SK-N-SH (cell line): ENCODE data around the gene OTOP1.

ENCODE experiments used
- CHD2 ChIP-seq: fragments of 150-350 bp; IDR thresholded peaks from 2 replicates; pipeline ENCODE4 v1.6.1; 2018; ENCODE audit warnings: low read length; ENCODE audit not compliant: partially characterized antibody
- EP300 ChIP-seq, 2 experiments: IDR thresholded peaks; 2 replicates each; pipeline versions ENCODE4 v1.4.0 to v1.6.1; 2012; ENCODE audit warnings: borderline replicate concordance in 1 of 2, low read depth in 1 of 2, low read length in 1 of 2
- EZH2phosphoT487 ChIP-seq: fragments of 200-600 bp; sonication (generic); IDR thresholded peaks from 2 replicates; pipeline ENCODE4 v1.6.1; 2017; ENCODE audit warnings: low read depth, mixed run types, mild to moderate bottlenecking, antibody characterized with exemption, moderate library complexity, borderline replicate concordance
- FOXJ3 ChIP-seq: sonication (generic); formaldehyde crosslinking; IDR thresholded peaks from 2 replicates; pipeline ENCODE4 v1.5.1; 2020; ENCODE audit warnings: mild to moderate bottlenecking, missing genetic modification reagents
- PBX3 ChIP-seq: IDR thresholded peaks from 2 replicates; pipeline ENCODE4; 2012
- RAD21 ChIP-seq: IDR thresholded peaks from 2 replicates; pipeline ENCODE4 v1.6.1; 2012; ENCODE audit warnings: mild to moderate bottlenecking, low read length
- SIN3A ChIP-seq: IDR thresholded peaks from 2 replicates; pipeline ENCODE4 v1.6.1; 2012; ENCODE audit warnings: low read depth, mild to moderate bottlenecking, low read length, moderate library complexity, borderline replicate concordance
- TAF1 ChIP-seq: IDR thresholded peaks from 2 replicates; pipeline ENCODE4 v1.6.1; 2012; ENCODE audit warnings: low read depth, mild to moderate bottlenecking, low read length, moderate library complexity, borderline replicate concordance
- TEAD4 ChIP-seq: IDR thresholded peaks from 2 replicates; pipeline ENCODE4 v1.4.0; 2012; ENCODE audit warnings: mild to moderate bottlenecking, borderline replicate concordance; ENCODE audit not compliant: insufficient read depth
- TF ChIP-seq, protein P1 (sequence below): fragments of 200-600 bp; sonication (generic); IDR thresholded peaks from 2 replicates; pipeline ENCODE4 v1.6.1; 2017; ENCODE audit warnings: antibody characterized with exemption, mild to moderate bottlenecking, moderate library complexity
- TF ChIP-seq, protein P2 (sequence below): fragments of 150-350 bp; IDR thresholded peaks from 2 replicates; pipeline ENCODE4 v1.6.1; 2017; ENCODE audit warnings: antibody characterized with exemption, low read length, low read depth, borderline replicate concordance
- TF ChIP-seq, protein P3 (sequence below): IDR thresholded peaks from 2 replicates; pipeline ENCODE4 v1.4.0; 2012; ENCODE audit warnings: low read depth

DNA sequence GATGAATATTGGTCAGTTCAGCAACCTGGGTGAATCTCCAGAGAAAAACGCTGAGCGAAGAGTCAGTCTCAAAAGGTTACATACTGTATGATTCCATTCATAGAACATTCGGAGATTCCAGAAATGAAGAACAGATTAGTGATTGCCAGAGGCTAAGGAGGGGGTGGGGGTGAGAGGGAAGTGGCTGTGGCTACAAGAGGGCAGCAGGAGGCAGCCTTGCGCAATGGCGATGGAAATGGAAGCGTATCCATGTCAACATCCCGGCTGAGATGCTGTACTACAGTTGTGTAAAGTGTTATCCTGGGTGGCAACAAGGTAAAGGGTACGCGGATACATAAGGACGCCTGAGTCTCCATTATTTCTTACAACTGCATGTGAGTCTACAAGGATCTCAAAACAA is 45.2 kb upstream of the OTOP1 start:
- TF ChIP-seq, protein P1, sequence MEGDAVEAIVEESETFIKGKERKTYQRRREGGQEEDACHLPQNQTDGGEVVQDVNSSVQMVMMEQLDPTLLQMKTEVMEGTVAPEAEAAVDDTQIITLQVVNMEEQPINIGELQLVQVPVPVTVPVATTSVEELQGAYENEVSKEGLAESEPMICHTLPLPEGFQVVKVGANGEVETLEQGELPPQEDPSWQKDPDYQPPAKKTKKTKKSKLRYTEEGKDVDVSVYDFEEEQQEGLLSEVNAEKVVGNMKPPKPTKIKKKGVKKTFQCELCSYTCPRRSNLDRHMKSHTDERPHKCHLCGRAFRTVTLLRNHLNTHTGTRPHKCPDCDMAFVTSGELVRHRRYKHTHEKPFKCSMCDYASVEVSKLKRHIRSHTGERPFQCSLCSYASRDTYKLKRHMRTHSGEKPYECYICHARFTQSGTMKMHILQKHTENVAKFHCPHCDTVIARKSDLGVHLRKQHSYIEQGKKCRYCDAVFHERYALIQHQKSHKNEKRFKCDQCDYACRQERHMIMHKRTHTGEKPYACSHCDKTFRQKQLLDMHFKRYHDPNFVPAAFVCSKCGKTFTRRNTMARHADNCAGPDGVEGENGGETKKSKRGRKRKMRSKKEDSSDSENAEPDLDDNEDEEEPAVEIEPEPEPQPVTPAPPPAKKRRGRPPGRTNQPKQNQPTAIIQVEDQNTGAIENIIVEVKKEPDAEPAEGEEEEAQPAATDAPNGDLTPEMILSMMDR = peak; percentile 32
- TF ChIP-seq EP300 (IDR thresholded peaks at IDR 0.05; ENCODE audit: borderline replicate concordance in 1 of 2, low read depth in 1 of 2, low read length in 1 of 2) (no peak), PBX3 (no peak), SIN3A (no peak), EZH2phosphoT487 (no peak), TAF1 (no peak), TEAD4 (no peak), CHD2 (no peak), FOXJ3 (CRISPR knock-in tag) (no peak), RAD21 (peak; percentile 3; the same call in 1 of the 2 replicates)
- TF ChIP-seq, protein P2, sequence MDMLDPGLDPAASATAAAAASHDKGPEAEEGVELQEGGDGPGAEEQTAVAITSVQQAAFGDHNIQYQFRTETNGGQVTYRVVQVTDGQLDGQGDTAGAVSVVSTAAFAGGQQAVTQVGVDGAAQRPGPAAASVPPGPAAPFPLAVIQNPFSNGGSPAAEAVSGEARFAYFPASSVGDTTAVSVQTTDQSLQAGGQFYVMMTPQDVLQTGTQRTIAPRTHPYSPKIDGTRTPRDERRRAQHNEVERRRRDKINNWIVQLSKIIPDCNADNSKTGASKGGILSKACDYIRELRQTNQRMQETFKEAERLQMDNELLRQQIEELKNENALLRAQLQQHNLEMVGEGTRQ = no peak
- TF ChIP-seq, protein P3, sequence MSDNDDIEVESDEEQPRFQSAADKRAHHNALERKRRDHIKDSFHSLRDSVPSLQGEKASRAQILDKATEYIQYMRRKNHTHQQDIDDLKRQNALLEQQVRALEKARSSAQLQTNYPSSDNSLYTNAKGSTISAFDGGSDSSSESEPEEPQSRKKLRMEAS = no peak
